Naive thymus-derived CD4-positive, alpha-beta T cell (primary cell): Measurements from ENCODE around the gene FXYD4. TPM values are rescaled to one million over a fixed set of nuclear protein-coding genes. Genes with fewer than 3 reads are reported as not detected.
A peak's percentile ranks its signal among the peaks of the same experiment; 100 is the strongest.

Experiments
- ATAC-seq: fragments of 150-1000 bp; cut with Tn5 transposase; 2 replicates; pipeline ENCODE4 v1.10.0; 2021; ENCODE audit warnings: mild to moderate bottlenecking, moderate library complexity
- CTCF ChIA-PET: fragments of 350-600 bp; sonication (Branson Sonifier 250); formaldehyde crosslinking; loops from one replicate; lab custom pipeline; 2021; ENCODE audit warnings: antibody characterized with exemption; lab: Charles Lee
- POLR2A ChIA-PET: fragments of 350-600 bp; sonication (Branson Sonifier 250); formaldehyde crosslinking; loops from one replicate; lab custom pipeline; 2021; ENCODE audit warnings: antibody characterized with exemption, inconsistent platforms; lab: Charles Lee
- DNase-seq, 9 donors: peaks; one replicate each; pipeline versions ENCODE4 v3.0.0 to v3.0.0-alpha.2; 2020 to 2022; ENCODE audit warnings: mixed read lengths in 1 of 9
- H3K27ac ChIP-seq: one replicate; pipeline ENCODE4 v1.7.0; 2013; ENCODE audit warnings: mild to moderate bottlenecking, low read depth, low read length, moderate library complexity
- H3K27me3 ChIP-seq, 2 donors: one replicate each; pipeline ENCODE4 v1.7.0; 2013; ENCODE audit warnings: low read length in 2 of 2, mild to moderate bottlenecking in 2 of 2, moderate library complexity in 2 of 2; ENCODE audit not compliant: control insufficient read depth in 2 of 2, insufficient read depth in 2 of 2
- H3K36me3 ChIP-seq, 3 experiments: 1 replicate in 2 of 3; 2 replicates in 1 of 3; pipeline ENCODE4 v1.7.0; 2013; ENCODE audit warnings: low read length in 3 of 3, mild to moderate bottlenecking in 3 of 3, moderate library complexity in 1 of 3; ENCODE audit not compliant: insufficient read depth in 3 of 3, control insufficient read depth in 2 of 3
- H3K4me1 ChIP-seq, 2 donors: one replicate each; pipeline ENCODE4 v1.7.0; 2013; ENCODE audit warnings: low read length in 2 of 2, mild to moderate bottlenecking in 2 of 2, moderate library complexity in 1 of 2; ENCODE audit not compliant: control insufficient read depth in 2 of 2, insufficient read depth in 2 of 2
- H3K4me3 ChIP-seq: 2 replicates; pipeline ENCODE4 v1.7.0; 2013; ENCODE audit warnings: mild to moderate bottlenecking, low read length
- H3K9me3 ChIP-seq, 3 experiments: 1 replicate in 2 of 3; 2 replicates in 1 of 3; pipeline ENCODE4 v1.7.0; 2013; ENCODE audit warnings: low read length in 3 of 3; ENCODE audit not compliant: control insufficient read depth in 2 of 3
- H3K27ac Mint-ChIP-seq, 9 donors: one replicate each; pipeline ENCODE4 v1.8.0; 2020 to 2022; ENCODE audit warnings: mixed read lengths in 9 of 9, mild to moderate bottlenecking in 8 of 9, moderate library complexity in 5 of 9, inconsistent platforms in 2 of 9
- H3K27me3 Mint-ChIP-seq, 5 donors: one replicate each; pipeline ENCODE4 v1.8.0; 2021 to 2022; ENCODE audit warnings: mixed read lengths in 5 of 5, mild to moderate bottlenecking in 1 of 5
- H3K36me3 Mint-ChIP-seq, 5 donors: one replicate each; pipeline ENCODE4 v1.8.0; 2020 to 2022; ENCODE audit warnings: mixed read lengths in 5 of 5, mild to moderate bottlenecking in 3 of 5, inconsistent platforms in 1 of 5
- H3K4me1 Mint-ChIP-seq, 7 donors: one replicate each; pipeline ENCODE4 v1.8.0; 2020 to 2022; ENCODE audit warnings: mixed read lengths in 7 of 7, mild to moderate bottlenecking in 3 of 7, inconsistent platforms in 1 of 7
- H3K4me3 Mint-ChIP-seq, 10 donors: one replicate each; pipeline ENCODE4 v1.8.0; 2020 to 2022; ENCODE audit warnings: mild to moderate bottlenecking in 10 of 10, mixed read lengths in 10 of 10, moderate library complexity in 6 of 10, inconsistent platforms in 2 of 10
- H3K9me3 Mint-ChIP-seq, 11 donors: one replicate each; pipeline ENCODE4 v1.8.0; 2020 to 2022; ENCODE audit warnings: mixed read lengths in 11 of 11, mild to moderate bottlenecking in 4 of 11, inconsistent platforms in 1 of 11, moderate library complexity in 1 of 11
- intact Hi-C, 2 donors: fragments of 100-400 bp; cut with micrococcal nuclease; formaldehyde crosslinking; loops; one replicate each; pipeline ENCODE4 v1.15.1; 2023
- polyA plus RNA-seq, 2 donors: library from polyadenylated mRNA; unstranded; fragments of 300-500 nt; fragmentation: Illumina TruSeq; gene quantifications; one replicate each; pipeline ENCODE4 v1.2.3, GENCODE V29; 2021
- total RNA-seq, 6 experiments: library from RNA in 5 of 6; stranded (reverse) in 5 of 6; gene quantifications; 1 replicate in 5 of 6; 2 replicates in 1 of 6; pipeline ENCODE4 v1.2.3 and lab custom pipeline; 2021 to 2026

Gene FXYD4
- total and polyA plus RNA-seq, 7 experiments from 2014 or later = not detected

DNA sequence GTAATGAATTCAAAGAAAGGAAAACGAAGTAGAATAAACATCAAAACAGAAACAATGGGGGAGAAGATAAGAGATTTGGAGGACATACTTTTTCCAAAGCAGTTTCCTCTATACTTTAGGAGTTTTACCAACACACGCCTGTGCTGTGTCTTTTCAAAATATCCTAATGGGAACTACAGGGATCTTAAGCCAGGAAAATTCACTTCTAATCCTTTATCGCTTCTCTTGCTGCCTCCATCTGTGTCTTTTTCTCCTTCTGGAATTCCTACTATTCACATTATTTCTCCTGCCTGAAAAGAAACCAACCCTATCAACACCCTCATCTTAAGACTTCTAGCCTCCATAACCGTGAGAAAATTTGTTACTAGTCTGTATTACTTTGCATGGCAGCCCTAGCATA, 30.7 kb downstream of the FXYD4 start:
- Mint-ChIP-seq H3K9me3 (peaks cover 0 to 6% (median 0%) of the 10 kb centered on the region in 11 donors), H3K27ac (peak overlapping the region; percentile 6 to 98 (median 74)), H3K36me3 (peaks cover 0 to 39% (median 16%) of the 10 kb centered on the region in 5 donors), H3K4me3 (peak overlapping the region; percentile 0 to 97 (median 72)), H3K27me3 (no peaks in the 10 kb centered on the region), H3K4me1 (peaks cover 67 to 92% (median 73%) of the 10 kb centered on the region in 7 donors)
- Histone ChIP-seq H3K27me3 (no peaks in the 10 kb centered on the region), H3K27ac (peak overlapping the region; percentile 100), H3K4me1 (peaks cover 75 to 79% of the 10 kb centered on the region in 2 donors), H3K9me3 (no peaks in the 10 kb centered on the region), H3K36me3 (peaks cover 0 to under 1% (median 0%) of the 10 kb centered on the region in 3 experiments), H3K4me3 (no peak overlapping the region)
- ATAC-seq (no peak), DNase-seq (no peak)
- ChIA-PET POLR2A (no interaction called here), CTCF (no interaction called here)
- intact Hi-C loops = loop anchor here (5.0 to 10.0 kb wide), 2 partner anchors 100 to 617 kb away; partner anchors contain the start of gene BMS1 (in 1 of the 2)

DNA sequence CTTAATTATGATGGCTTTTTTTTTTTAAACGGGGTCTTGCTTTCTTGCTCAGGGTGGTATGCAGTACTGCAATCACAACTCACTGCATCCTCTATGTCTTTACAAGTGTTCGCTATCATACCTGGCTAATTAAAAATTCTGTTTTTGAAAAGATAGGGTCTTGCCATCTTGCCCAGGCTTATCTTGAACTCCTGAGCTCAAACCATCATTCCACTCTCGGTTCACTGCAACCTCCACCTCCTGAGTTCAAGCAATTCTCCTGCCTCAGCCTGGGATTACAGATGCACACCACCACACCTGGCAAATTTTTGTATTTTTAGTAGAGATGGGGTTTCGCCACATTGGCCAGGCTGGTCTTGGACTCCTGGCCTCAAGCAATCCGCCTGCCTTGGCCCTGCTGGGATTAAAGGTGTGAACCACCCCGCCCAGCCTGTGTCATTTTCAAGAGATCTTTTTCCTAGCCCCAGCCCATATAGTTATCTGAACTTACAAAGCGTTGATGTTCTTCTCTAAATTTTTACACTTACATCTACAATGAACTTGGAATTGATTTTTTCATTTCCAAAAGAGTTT, 31.5 kb downstream of the FXYD4 start:
- peaks cover 63 to 84% (median 67%) of the 10 kb centered on the region in 7 donors for H3K4me1 Mint-ChIP-seq
- Histone ChIP-seq H3K27me3 (no peaks in the 10 kb centered on the region), H3K4me3 (peak overlapping the region; percentile 5), H3K9me3 (no peaks in the 10 kb centered on the region), H3K27ac (peak overlapping the region; percentile 100), H3K4me1 (peaks cover 69 to 76% of the 10 kb centered on the region in 2 donors), H3K36me3 (peaks cover 0 to 5% (median 0%) of the 10 kb centered on the region in 3 experiments)
- peak overlapping the region; percentile 7 to 97 (median 72) for H3K4me3 Mint-ChIP-seq
- CTCF ChIA-PET = interaction anchor here (0.6 kb wide), 1 partner anchor 112 kb away, joined by 3 read pairs; no protein-coding TSS in a partner anchor
- H3K9me3 Mint-ChIP-seq = peaks cover 0 to 5% (median 0%) of the 10 kb centered on the region in 11 donors
- H3K27me3 Mint-ChIP-seq = peaks cover 0 to 2% (median 0%) of the 10 kb centered on the region in 5 donors
- intact Hi-C loops = loop anchor here (5.0 to 10.0 kb wide), 2 partner anchors 101 to 618 kb away; partner anchors contain the start of gene BMS1 (in 1 of the 2)
- POLR2A ChIA-PET = interaction anchor here (3.1 kb wide), 1 partner anchor 17 kb away, joined by 14 read pairs; no protein-coding TSS in a partner anchor
- DNase-seq (no peak), ATAC-seq (no peak)
- peaks cover 0 to 37% (median 16%) of the 10 kb centered on the region in 5 donors for H3K36me3 Mint-ChIP-seq
- peak overlapping the region; percentile 34 to 98 (median 77) for H3K27ac Mint-ChIP-seq

DNA sequence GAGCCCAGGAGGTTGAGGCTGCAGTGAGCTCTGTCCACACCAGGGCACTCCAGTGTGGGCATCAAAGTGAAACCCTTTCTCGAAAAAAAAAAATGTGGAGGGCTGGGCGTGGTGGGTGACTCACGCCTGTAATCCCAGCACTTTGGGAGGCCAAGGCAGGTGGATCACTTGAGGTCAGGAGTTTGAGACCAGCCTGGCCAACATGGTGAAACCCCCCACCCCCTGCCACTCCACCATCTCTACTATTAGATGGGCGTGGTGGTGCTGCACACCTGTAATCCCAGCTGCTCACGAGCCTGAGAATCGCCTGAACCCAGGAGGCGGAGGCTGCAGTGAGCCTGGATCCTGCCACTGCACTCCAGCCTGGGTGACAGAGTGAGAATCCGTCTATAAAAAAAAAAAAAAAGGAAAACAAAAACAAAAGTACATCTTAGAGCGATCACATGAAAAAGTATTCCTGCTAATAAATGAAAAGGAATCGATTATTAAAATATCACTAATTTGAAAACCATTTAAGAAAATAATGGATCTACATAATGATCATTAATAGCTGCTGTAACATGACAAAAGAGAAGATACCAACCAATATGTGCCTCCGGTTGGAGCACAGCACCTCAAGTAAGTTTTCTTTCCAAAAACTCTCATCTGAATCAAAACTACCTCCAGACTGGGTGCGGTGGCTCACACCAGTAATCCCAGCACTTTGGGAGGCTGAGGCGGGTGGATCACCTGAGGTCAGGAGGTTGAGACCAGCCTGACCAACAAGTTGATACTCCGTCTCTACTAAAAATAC, 32.7 kb downstream of the FXYD4 start:
- Histone ChIP-seq H3K4me3 (peak overlapping the region; percentile 99), H3K4me1 (peaks cover 58 to 65% of the 10 kb centered on the region in 2 donors), H3K9me3 (no peaks in the 10 kb centered on the region), H3K27ac (peak overlapping the region; percentile 100), H3K27me3 (no peaks in the 10 kb centered on the region), H3K36me3 (peaks cover 0 to 5% (median 0%) of the 10 kb centered on the region in 3 experiments)
- Mint-ChIP-seq H3K4me3 (peak overlapping the region; percentile 82 to 99 (median 90)), H3K36me3 (peaks cover 0 to 41% (median 16%) of the 10 kb centered on the region in 5 donors), H3K27me3 (peaks cover 0 to 2% (median 0%) of the 10 kb centered on the region in 5 donors), H3K27ac (peak overlapping the region; percentile 84 to 98 (median 88)), H3K4me1 (peaks cover 56 to 73% (median 64%) of the 10 kb centered on the region in 7 donors), H3K9me3 (peaks cover 0 to 5% (median 0%) of the 10 kb centered on the region in 11 donors)
- intact Hi-C loops = loop anchor here (5.0 to 10.0 kb wide), 2 partner anchors 102 to 619 kb away; partner anchors contain the start of gene BMS1 (in 1 of the 2)
- ChIA-PET POLR2A (interaction anchor here (0.6 to 3.1 kb wide), 4 partner anchors 10 to 20 kb away, joined by 3 to 14 read pairs (median 3); no protein-coding TSS in a partner anchor), CTCF (no interaction called here)
- DNase-seq = no peak
- ATAC-seq = no peak

GRCh38 chr10:43404704-43405084, 33.3 kb downstream of the FXYD4 start:
- POLR2A ChIA-PET = interaction anchor here (0.6 to 3.6 kb wide), 5 partner anchors 12 to 42 kb away, joined by 3 to 26 read pairs (median 6); partner anchors contain the start of gene ZNF487
- no peaks in the 10 kb centered on the region for H3K27me3 ChIP-seq
- intact Hi-C loops = loop anchor here (5.0 to 10.0 kb wide), 3 partner anchors 102 to 767 kb away; partner anchors contain the start of genes ZNF33B (in 2 of the 2) and BMS1 (in 1 of the 2)
- Mint-ChIP-seq H3K36me3 (peaks cover 0 to 38% (median 11%) of the 10 kb centered on the region in 5 donors), H3K4me3 (peak overlapping the region; percentile 82 to 99 (median 90)), H3K4me1 (peaks cover 53 to 71% (median 58%) of the 10 kb centered on the region in 7 donors), H3K27me3 (peaks cover 0 to 2% (median 0%) of the 10 kb centered on the region in 5 donors), H3K9me3 (peaks cover 0 to 5% (median 0%) of the 10 kb centered on the region in 11 donors), H3K27ac (peak overlapping the region; percentile 84 to 98 (median 88))
- peak overlapping the region; percentile 99 for H3K4me3 ChIP-seq
- ATAC-seq (no peak), DNase-seq (peak in 5 of 9 donors; percentile 25 to 47 (median 29))
- H3K27ac ChIP-seq = peak overlapping the region; percentile 100
- CTCF ChIA-PET = no interaction called here
- H3K36me3 ChIP-seq = peaks cover 0 to 8% (median 0%) of the 10 kb centered on the region in 3 experiments
- H3K4me1 ChIP-seq = peaks cover 52 to 59% of the 10 kb centered on the region in 2 donors
- H3K9me3 ChIP-seq = no peaks in the 10 kb centered on the region

GRCh38 chr10:43407148-43407575, 35.7 kb downstream of the FXYD4 start:
- H3K27me3 ChIP-seq = no peaks in the 10 kb centered on the region
- H3K36me3 Mint-ChIP-seq = peaks cover 0 to 32% (median 10%) of the 10 kb centered on the region in 5 donors
- peak overlapping the region; percentile 91 to 100 (median 98) for H3K4me3 Mint-ChIP-seq
- H3K27ac Mint-ChIP-seq = peak overlapping the region; percentile 97 to 99 (median 98)
- H3K4me1 Mint-ChIP-seq = peaks cover 37 to 56% (median 45%) of the 10 kb centered on the region in 7 donors
- H3K36me3 ChIP-seq = peaks cover 0 to 8% (median 0%) of the 10 kb centered on the region in 3 experiments
- DNase-seq (peak; percentile 35 to 73 (median 51)), ATAC-seq (no peak)
- peak overlapping the region; percentile 99 for H3K4me3 ChIP-seq
- peaks cover 0 to 5% (median 0%) of the 10 kb centered on the region in 11 donors for H3K9me3 Mint-ChIP-seq
- ChIA-PET POLR2A (interaction anchor here (1.1 to 6.1 kb wide), 9 partner anchors 8 to 269 kb away, joined by 3 to 72 read pairs (median 10); partner anchors contain the start of genes CSGALNACT2 and ZNF487), CTCF (interaction anchor here (0.8 to 1.6 kb wide), 7 partner anchors 11 to 116 kb away, joined by 3 to 6 read pairs (median 3); no protein-coding TSS in a partner anchor)
- intact Hi-C loops = loop anchor here (1.0 to 10.0 kb wide), 3 partner anchors 10 to 770 kb away; partner anchors contain the start of genes ZNF33B (in 2 of the 2) and BMS1 (in 1 of the 2)
- peak overlapping the region; percentile 100 for H3K27ac ChIP-seq
- H3K4me1 ChIP-seq = peaks cover 34 to 43% of the 10 kb centered on the region in 2 donors
- H3K27me3 Mint-ChIP-seq = peaks cover 0 to 2% (median 0%) of the 10 kb centered on the region in 5 donors
- H3K9me3 ChIP-seq = no peaks in the 10 kb centered on the region
